ENCODE results near the gene TEX48.

- TF ChIP-seq CTCF (IDR thresholded peaks at IDR 0.05) (no peak), POLR2AphosphoS5 (IDR thresholded peaks at IDR 0.05) (no peak), POLR2A (IDR thresholded peaks at IDR 0.05) (no peak)
Observed at GRCh38 chr9:114652776-114653555, 29.0 kb downstream of the TEX48 start.
